HEK293 (cell line): Measurements from ENCODE around the gene GNAZ.

Experiments used
- CTCF ChIA-PET: fragments of 350-600 bp; formaldehyde crosslinking; extraction: SDS; loops from one replicate; lab custom pipeline; 2021; ENCODE audit warnings: antibody characterized with exemption; lab: Yijun Ruan, JAX
- POLR2A ChIA-PET: fragments of 300-600 bp; formaldehyde crosslinking; extraction: SDS; loops from one replicate; lab custom pipeline; 2020; ENCODE audit warnings: antibody characterized with exemption, inconsistent platforms; lab: Yijun Ruan, JAX
- H3K27ac ChIP-seq: fragments of 200-500 bp; sonication (Bioruptor generic); 2 replicates; pipeline ENCODE4 v1.5.1; 2014; ENCODE audit warnings: low read depth, low read length, control low read depth, inconsistent platforms; ENCODE audit errors: extremely low read depth
- H3K36me3 ChIP-seq, 2 experiments: fragments of 200-500 bp in 1 of 2; sonication (Bioruptor generic) in 1 of 2; 1 replicate in 1 of 2; 2 replicates in 1 of 2; pipeline ENCODE4 v1.5.1; 2014 to 2017; ENCODE audit warnings: inconsistent platforms in 2 of 2, low read length in 2 of 2; ENCODE audit not compliant: control insufficient read depth in 2 of 2, insufficient read depth in 1 of 2
- H3K4me1 ChIP-seq: fragments of 200-500 bp; sonication (Bioruptor generic); 2 replicates; pipeline ENCODE4 v1.5.1; 2014; ENCODE audit warnings: mild to moderate bottlenecking, low read length, inconsistent platforms; ENCODE audit not compliant: control insufficient read depth, insufficient read depth
- H3K4me3 ChIP-seq: 2 replicates; pipeline ENCODE4 v1.5.1; 2011; ENCODE audit warnings: low read depth, mild to moderate bottlenecking, control low read depth, low read length, moderate library complexity
- H3K9me3 ChIP-seq: fragments of 200-500 bp; sonication (Bioruptor generic); 2 replicates; pipeline ENCODE4 v1.5.1; 2014; ENCODE audit warnings: low read depth, low read length, inconsistent platforms; ENCODE audit not compliant: control insufficient read depth, insufficient read depth
- FEZF1 ChIP-seq: fragments of 450-650 bp; formaldehyde crosslinking; IDR thresholded peaks from 2 replicates; pipeline ENCODE4 v1.5.1; 2016; ENCODE audit warnings: missing biosample characterization, missing genetic modification characterization
- GFI1B ChIP-seq: fragments of 450-650 bp; formaldehyde crosslinking; IDR thresholded peaks from 2 replicates; pipeline ENCODE4 v1.5.1; 2016; ENCODE audit warnings: missing biosample characterization, missing genetic modification characterization
- KLF1 ChIP-seq: fragments of 450-650 bp; formaldehyde crosslinking; IDR thresholded peaks from 2 replicates; pipeline ENCODE4 v1.5.1; 2016; ENCODE audit warnings: missing biosample characterization, missing genetic modification characterization
- KLF17 ChIP-seq: fragments of 450-650 bp; formaldehyde crosslinking; IDR thresholded peaks from 2 replicates; pipeline ENCODE4 v1.5.1; 2016; ENCODE audit warnings: missing biosample characterization, missing genetic modification characterization
- TSHZ1 ChIP-seq: fragments of 450-650 bp; formaldehyde crosslinking; IDR thresholded peaks from 2 replicates; pipeline ENCODE4 v1.5.1; 2016; ENCODE audit warnings: missing biosample characterization, missing genetic modification characterization, borderline replicate concordance
- ZEB2 ChIP-seq: fragments of 450-650 bp; formaldehyde crosslinking; IDR thresholded peaks from 2 replicates; pipeline ENCODE4 v1.5.1; 2016; ENCODE audit warnings: missing biosample characterization, missing genetic modification characterization
- ZNF140 ChIP-seq: fragments of 450-650 bp; formaldehyde crosslinking; IDR thresholded peaks from 2 replicates; pipeline ENCODE4 v1.5.1; 2016; ENCODE audit warnings: missing biosample characterization, missing genetic modification characterization
- ZNF2 ChIP-seq: fragments of 450-650 bp; formaldehyde crosslinking; IDR thresholded peaks from 2 replicates; pipeline ENCODE4 v1.5.1; 2016; ENCODE audit warnings: missing biosample characterization, missing genetic modification characterization
- ZNF239 ChIP-seq: fragments of 450-650 bp; formaldehyde crosslinking; IDR thresholded peaks from 2 replicates; pipeline ENCODE4 v1.5.1; 2016; ENCODE audit warnings: missing biosample characterization, missing genetic modification characterization
- ZNF248 ChIP-seq: fragments of 450-650 bp; formaldehyde crosslinking; IDR thresholded peaks from 2 replicates; pipeline ENCODE4 v1.5.1; 2017; ENCODE audit warnings: missing biosample characterization, missing genetic modification characterization
- ZNF530 ChIP-seq: fragments of 450-650 bp; formaldehyde crosslinking; IDR thresholded peaks from 2 replicates; pipeline ENCODE4 v1.5.1; 2016; ENCODE audit warnings: low read depth, missing biosample characterization, missing genetic modification characterization
- ZNF654 ChIP-seq: fragments of 450-650 bp; formaldehyde crosslinking; IDR thresholded peaks from 2 replicates; pipeline ENCODE4 v1.5.1; 2016; ENCODE audit warnings: low read depth, missing biosample characterization, missing genetic modification characterization
- ZSCAN23 ChIP-seq: fragments of 450-650 bp; formaldehyde crosslinking; IDR thresholded peaks from 2 replicates; pipeline ENCODE4 v1.5.1; 2016; ENCODE audit warnings: missing biosample characterization, missing genetic modification characterization
- TF ChIP-seq, protein P1 (sequence below): fragments of 450-650 bp; formaldehyde crosslinking; IDR thresholded peaks from 2 replicates; pipeline ENCODE4 v1.5.1; 2017; ENCODE audit warnings: missing biosample characterization, mild to moderate bottlenecking, missing genetic modification characterization, moderate library complexity
- TF ChIP-seq, protein P2 (sequence below): fragments of 450-650 bp; formaldehyde crosslinking; IDR thresholded peaks from 2 replicates; pipeline ENCODE4 v1.5.1; 2016; ENCODE audit warnings: missing biosample characterization, missing genetic modification characterization

GNAZ gene

DNA sequence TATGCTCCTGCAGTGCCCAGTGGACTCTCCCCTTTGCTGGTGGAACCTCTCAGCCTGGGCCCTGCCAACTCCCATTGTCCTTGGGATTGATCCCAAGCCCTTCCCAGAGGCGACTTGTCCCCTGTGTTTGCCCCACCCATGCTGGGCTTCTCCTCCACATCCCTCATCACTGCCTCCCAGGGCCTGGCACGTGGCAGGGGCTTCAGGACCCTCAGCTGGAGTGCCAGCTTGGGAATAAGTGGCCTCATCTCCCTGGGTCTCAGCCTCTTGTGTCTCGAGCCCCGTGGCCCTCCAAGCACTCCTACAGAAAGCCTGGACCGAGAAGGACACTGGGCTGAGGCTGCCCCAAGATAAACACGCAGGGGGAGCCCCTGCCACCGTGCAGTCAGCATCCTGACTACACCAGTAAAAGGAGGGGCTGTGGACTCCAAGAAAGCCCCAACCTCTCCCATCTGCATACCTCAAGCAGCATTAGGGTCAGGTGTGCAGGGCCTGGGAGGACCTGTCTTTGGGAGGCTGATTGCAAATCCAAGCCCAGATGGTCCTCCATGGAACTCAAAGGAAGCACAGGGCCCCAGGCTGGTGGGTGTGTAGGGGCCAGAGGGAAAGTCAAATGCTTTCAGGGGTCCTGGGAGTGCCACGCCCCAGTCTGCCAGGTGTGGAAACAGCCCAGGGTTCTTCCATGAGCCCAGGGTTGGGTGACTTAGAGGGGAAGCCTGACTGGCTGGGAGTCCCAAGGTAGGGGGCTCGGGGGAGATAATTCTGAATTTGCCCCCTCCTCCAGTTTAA lies 9.5 kb upstream of the GNAZ start (continued):
- TF ChIP-seq ZNF248 (tag by site-specific recombination) (no peak), ZNF239 (tag by site-specific recombination) (no peak)

GRCh38 chr22:23061471-23062280 lies 8.6 kb upstream of the GNAZ start:
- Histone ChIP-seq H3K4me3 (no peak overlapping the region), H3K9me3 (no peaks in the 10 kb centered on the region), H3K27ac (no peak overlapping the region), H3K36me3 (no peaks in the 10 kb centered on the region), H3K4me1 (no peaks in the 10 kb centered on the region)
- POLR2A ChIA-PET, result no interaction called here
- CTCF ChIA-PET, result interaction anchor here (0.9 to 1.1 kb wide), 2 partner anchors 102 to 274 kb away, joined by 3 to 4 read pairs; no protein-coding TSS in a partner anchor
- no peak for TF ChIP-seq ZNF530 (tag by site-specific recombination)
- TF ChIP-seq, protein P1, sequence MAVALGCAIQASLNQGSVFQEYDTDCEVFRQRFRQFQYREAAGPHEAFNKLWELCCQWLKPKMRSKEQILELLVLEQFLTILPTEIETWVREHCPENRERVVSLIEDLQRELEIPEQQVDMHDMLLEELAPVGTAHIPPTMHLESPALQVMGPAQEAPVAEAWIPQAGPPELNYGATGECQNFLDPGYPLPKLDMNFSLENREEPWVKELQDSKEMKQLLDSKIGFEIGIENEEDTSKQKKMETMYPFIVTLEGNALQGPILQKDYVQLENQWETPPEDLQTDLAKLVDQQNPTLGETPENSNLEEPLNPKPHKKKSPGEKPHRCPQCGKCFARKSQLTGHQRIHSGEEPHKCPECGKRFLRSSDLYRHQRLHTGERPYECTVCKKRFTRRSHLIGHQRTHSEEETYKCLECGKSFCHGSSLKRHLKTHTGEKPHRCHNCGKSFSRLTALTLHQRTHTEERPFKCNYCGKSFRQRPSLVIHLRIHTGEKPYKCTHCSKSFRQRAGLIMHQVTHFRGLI (tag by site-specific recombination), result no peak
- no peak for TF ChIP-seq ZNF140 (tag by site-specific recombination)
- no peak for TF ChIP-seq FEZF1
- TF ChIP-seq ZEB2 (tag by site-specific recombination), result no peak
- no peak for TF ChIP-seq TSHZ1
- no peak for TF ChIP-seq ZNF2 (tag by site-specific recombination)
- TF ChIP-seq, protein P2, sequence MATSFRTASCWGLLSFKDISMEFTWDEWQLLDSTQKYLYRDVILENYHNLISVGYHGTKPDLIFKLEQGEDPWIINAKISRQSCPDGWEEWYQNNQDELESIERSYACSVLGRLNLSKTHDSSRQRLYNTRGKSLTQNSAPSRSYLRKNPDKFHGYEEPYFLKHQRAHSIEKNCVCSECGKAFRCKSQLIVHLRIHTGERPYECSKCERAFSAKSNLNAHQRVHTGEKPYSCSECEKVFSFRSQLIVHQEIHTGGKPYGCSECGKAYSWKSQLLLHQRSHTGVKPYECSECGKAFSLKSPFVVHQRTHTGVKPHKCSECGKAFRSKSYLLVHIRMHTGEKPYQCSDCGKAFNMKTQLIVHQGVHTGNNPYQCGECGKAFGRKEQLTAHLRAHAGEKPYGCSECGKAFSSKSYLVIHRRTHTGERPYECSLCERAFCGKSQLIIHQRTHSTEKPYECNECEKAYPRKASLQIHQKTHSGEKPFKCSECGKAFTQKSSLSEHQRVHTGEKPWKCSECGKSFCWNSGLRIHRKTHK (tag by site-specific recombination), result no peak
- no peak for TF ChIP-seq ZSCAN23 (tag by site-specific recombination)
- no peak for TF ChIP-seq ZNF654 (tag by site-specific recombination)
- TF ChIP-seq KLF17 (tag by site-specific recombination), result no peak
- TF ChIP-seq GFI1B (tag by site-specific recombination), result no peak
- no peak for TF ChIP-seq KLF1 (tag by site-specific recombination)
